HG03558 (cell line): ENCODE data around the gene GPR34.
"Not testable (repeated sequence)": the region's sequence is repeated elsewhere in the genome, so short reads cannot be mapped to it uniquely, and the experiment has no call there.

Source experiments
- ATAC-seq: cut with Tn5 transposase; IDR thresholded peaks from one replicate; pipeline ENCODE4 v1.9.1; 2021; ENCODE audit warnings: moderate number of reproducible peaks; ENCODE audit not compliant: unreplicated experiment; ENCODE audit errors: extremely low read depth

Gene GPR34

GRCh38 chrX:41692162-41692749, 3.5 kb downstream of the GPR34 start:
- ATAC-seq, result no peak

GRCh38 chrX:41693024-41693423, 4.3 kb downstream of the GPR34 start:
- ATAC-seq, result no peak

- ATAC-seq, result no peak
These were observed 6.7 kb downstream of the GPR34 start for GRCh38 chrX:41695426-41695825.

GRCh38 chrX:41703574-41704029, 14.8 kb downstream of the GPR34 start:
- ATAC-seq, result no peak

GRCh38 chrX:41705042-41705441, 16.3 kb downstream of the GPR34 start:
- no peak for ATAC-seq

GRCh38 chrX:41705680-41706374, 17.1 kb downstream of the GPR34 start:
- no peak for ATAC-seq

GRCh38 chrX:41707218-41707617, 18.4 kb downstream of the GPR34 start:
- no peak for ATAC-seq

- ATAC-seq, result no peak
These were observed 19.7 kb downstream of the GPR34 start for GRCh38 chrX:41708486-41708885.

GRCh38 chrX:41711021-41711667, 22.4 kb downstream of the GPR34 start:
- ATAC-seq, result no peak

- ATAC-seq, result no peak
These were observed 27.4 kb downstream of the GPR34 start for GRCh38 chrX:41716222-41716621.

- ATAC-seq, result no peak
These were observed 28.1 kb downstream of the GPR34 start for GRCh38 chrX:41716767-41717473.

- ATAC-seq, result no peak
These were observed 29.9 kb downstream of the GPR34 start for GRCh38 chrX:41718481-41719235.

- ATAC-seq, result not testable (repeated sequence)
These were observed 30.8 kb downstream of the GPR34 start for GRCh38 chrX:41719610-41720009.

- ATAC-seq, result peak; percentile 74
These were observed 31.5 kb downstream of the GPR34 start for GRCh38 chrX:41720125-41720779.

- no peak for ATAC-seq
These were observed 32.8 kb downstream of the GPR34 start for GRCh38 chrX:41721590-41721989.

- ATAC-seq, result no peak
These were observed 33.4 kb downstream of the GPR34 start for GRCh38 chrX:41722214-41722613.

- ATAC-seq, result no peak
These were observed 34.2 kb downstream of the GPR34 start for GRCh38 chrX:41722816-41723618.

- no peak for ATAC-seq
These were observed 35.1 kb downstream of the GPR34 start, which contains the start of gene GPR82 for GRCh38 chrX:41723826-41724225. TSS of gene GPR82 (plus strand) at chrX:41724181. CDS start at chrX:41727027, 2,846 bp downstream.

GRCh38 chrX:41728125-41728524, 39.4 kb downstream of the GPR34 start:
- ATAC-seq, result no peak
